Erythroblast (primary cell): ENCODE results near the gene CDK14.

Source experiments
- DNase-seq, 2 experiments: peaks; one replicate each; lab custom pipeline; 2025; lab: John Stamatoyannopoulos, UW
- GATA1 ChIP-seq: IDR thresholded peaks from 2 replicates; pipeline ENCODE4 v1.6.1; 2011; ENCODE audit warnings: low read depth, mild to moderate bottlenecking, control low read depth, low read length, moderate library complexity
- POLR2A ChIP-seq: IDR thresholded peaks from 2 replicates; pipeline ENCODE4 v1.6.1; 2011; ENCODE audit warnings: mild to moderate bottlenecking, low read length

The CDK14 gene

GRCh38 chr7:91201442-91202113 lies 605.5 kb downstream of the CDK14 start:
- no peak for DNase-seq
- TF ChIP-seq GATA1 (no peak), POLR2A (no peak)

GRCh38 chr7:91206361-91206960 lies 610.3 kb downstream of the CDK14 start:
- TF ChIP-seq POLR2A (no peak), GATA1 (no peak)

GRCh38 chr7:91212582-91212981 lies 616.5 kb downstream of the CDK14 start:
- TF ChIP-seq POLR2A (no peak), GATA1 (no peak)
- DNase-seq, result no peak

More at GRCh38 chr7:91206361-91206960, 610.3 kb downstream of the CDK14 start:
- DNase-seq, result no peak

GRCh38 chr7:91226411-91226810 lies 630.3 kb downstream of the CDK14 start:
- TF ChIP-seq POLR2A (no peak), GATA1 (no peak)
- no peak for DNase-seq

- no peak for TF ChIP-seq POLR2A
- no peak for TF ChIP-seq GATA1
- DNase-seq, result no peak
Measured at GRCh38 chr7:91228327-91228726, 632.2 kb downstream of the CDK14 start.

- no peak for DNase-seq
- TF ChIP-seq POLR2A (no peak), GATA1 (no peak)
Measured at GRCh38 chr7:91228927-91229558, 632.9 kb downstream of the CDK14 start.

GRCh38 chr7:91230100-91230499 lies 634.0 kb downstream of the CDK14 start:
- TF ChIP-seq GATA1 (no peak), POLR2A (no peak)
- DNase-seq, result no peak

- no peak for DNase-seq
- TF ChIP-seq POLR2A, result no peak
- TF ChIP-seq GATA1, result no peak
Measured at GRCh38 chr7:91230503-91230902, 634.4 kb downstream of the CDK14 start.

- no peak for DNase-seq
- TF ChIP-seq GATA1 (no peak), POLR2A (no peak)
Measured at GRCh38 chr7:91233212-91233611, 637.1 kb downstream of the CDK14 start.

- no peak for DNase-seq
- TF ChIP-seq POLR2A (no peak), GATA1 (no peak)
Measured at GRCh38 chr7:91235211-91235832, 639.2 kb downstream of the CDK14 start.

GRCh38 chr7:91239171-91239604 lies 643.1 kb downstream of the CDK14 start:
- DNase-seq, result no peak
- TF ChIP-seq GATA1, result no peak
- no peak for TF ChIP-seq POLR2A

- TF ChIP-seq GATA1, result no peak
- no peak for TF ChIP-seq POLR2A
- no peak for DNase-seq
Measured at GRCh38 chr7:91239772-91240171, 643.7 kb downstream of the CDK14 start.

GRCh38 chr7:91240376-91240941 lies 644.3 kb downstream of the CDK14 start:
- no peak for DNase-seq
- TF ChIP-seq GATA1, result no peak
- no peak for TF ChIP-seq POLR2A

GRCh38 chr7:91242097-91242844 lies 646.1 kb downstream of the CDK14 start:
- no peak for TF ChIP-seq POLR2A
- no peak for TF ChIP-seq GATA1
- no peak for DNase-seq
